ENCODE results near the gene LSM5.
A peak's percentile ranks its signal among the peaks of the same experiment; 100 is the strongest.

The LSM5 gene

GRCh38 chr7:32490127-32490796, at the start of gene LSM5:
LSM5 (minus strand) TSS chr7:32490380; CDS start chr7:32490365, 15 bp downstream.
- DNase-seq, result peak; percentile 83

- DNase-seq, result no peak
These were observed 49.2 kb upstream of the LSM5 start for GRCh38 chr7:32539366-32539765.

- no peak for DNase-seq
These were observed 47.6 kb upstream of the LSM5 start for GRCh38 chr7:32537760-32538159.

- no peak for DNase-seq
These were observed 46.4 kb upstream of the LSM5 start for GRCh38 chr7:32536585-32536984.

GRCh38 chr7:32536016-32536415, 45.8 kb upstream of the LSM5 start:
- no peak for DNase-seq

GRCh38 chr7:32535162-32535702, 45.1 kb upstream of the LSM5 start:
- DNase-seq, result no peak

- no peak for DNase-seq
These were observed 43.3 kb upstream of the LSM5 start for GRCh38 chr7:32533276-32534029.

- DNase-seq, result no peak
These were observed 42.5 kb upstream of the LSM5 start for GRCh38 chr7:32532716-32533115.

GRCh38 chr7:32532086-32532485, 41.9 kb upstream of the LSM5 start:
- DNase-seq, result no peak

GRCh38 chr7:32531402-32531801, 41.2 kb upstream of the LSM5 start:
- DNase-seq, result no peak

- no peak for DNase-seq
These were observed 35.7 kb upstream of the LSM5 start for GRCh38 chr7:32525839-32526238.

- DNase-seq, result no peak
These were observed 34.5 kb upstream of the LSM5 start for GRCh38 chr7:32524631-32525030.

GRCh38 chr7:32522746-32523530, 32.8 kb upstream of the LSM5 start:
- no peak for DNase-seq

GRCh38 chr7:32519763-32520162, 29.6 kb upstream of the LSM5 start:
- no peak for DNase-seq

GRCh38 chr7:32518534-32519140, 28.5 kb upstream of the LSM5 start:
- DNase-seq, result no peak

GRCh38 chr7:32516551-32517100, 26.4 kb upstream of the LSM5 start:
- DNase-seq, result no peak

GRCh38 chr7:32515890-32516550, 25.8 kb upstream of the LSM5 start:
- no peak for DNase-seq

- DNase-seq, result no peak
These were observed 23.0 kb upstream of the LSM5 start for GRCh38 chr7:32513210-32513609.

GRCh38 chr7:32511791-32512190, 21.6 kb upstream of the LSM5 start:
- no peak for DNase-seq

GRCh38 chr7:32507414-32507813, 17.2 kb upstream of the LSM5 start:
- no peak for DNase-seq

- DNase-seq, result no peak
These were observed 16.3 kb upstream of the LSM5 start for GRCh38 chr7:32506266-32507054.
